Gastroesophageal sphincter (tissue), 3 donors: ENCODE results near the gene KRTAP5-6.

Experiments
- CTCF ChIP-seq, 4 experiments: fragments of 200-600 bp in 2 of 4; fragments of 450-650 bp in 2 of 4; sonication (generic) in 1 of 4; IDR thresholded peaks; one replicate each; pipeline ENCODE4 v1.5.1; 2017 to 2019; ENCODE audit warnings: antibody characterized with exemption in 4 of 4, mild to moderate bottlenecking in 2 of 4, moderate library complexity in 2 of 4
- POLR2A ChIP-seq, 2 donors: fragments of 450-650 bp; IDR thresholded peaks; one replicate each; pipeline ENCODE4 v1.6.1; 2017; ENCODE audit warnings: antibody characterized with exemption in 2 of 2, mild to moderate bottlenecking in 2 of 2, moderate library complexity in 1 of 2

GRCh38 chr11:1652442-1652770, 44.6 kb upstream of the KRTAP5-6 start:
- TF ChIP-seq CTCF (IDR thresholded peaks at IDR 0.05) (no peak), POLR2A (IDR thresholded peaks at IDR 0.05) (no peak)
